Upper lobe of right lung (tissue), 1 donor: ENCODE results near the gene TRMT112. TPM values are rescaled to one million over a fixed set of nuclear protein-coding genes. Genes with fewer than 3 reads are reported as not detected.
"Not testable (repeated sequence)": the region's sequence is repeated elsewhere in the genome, so short reads cannot be mapped to it uniquely, and the experiment has no call there.

Experiments
- ATAC-seq: fragments of 200-7000 bp; cut with Tn5 transposase; one replicate; pipeline ENCODE4 v1.9.1; 2020; ENCODE audit warnings: mild to moderate bottlenecking, moderate library complexity
- DNase-seq: peaks from one replicate; pipeline ENCODE4 v3.0.0-alpha.2; 2020
- H3K27ac ChIP-seq: fragments of 200-600 bp; one replicate; pipeline ENCODE4 v1.8.0; 2022
- H3K27me3 ChIP-seq: fragments of 200-600 bp; one replicate; pipeline ENCODE4 v1.8.0; 2022; ENCODE audit warnings: mild to moderate bottlenecking
- H3K36me3 ChIP-seq: fragments of 200-600 bp; one replicate; pipeline ENCODE4 v1.8.0; 2022
- H3K4me1 ChIP-seq: fragments of 200-600 bp; one replicate; pipeline ENCODE4 v1.8.0; 2022
- H3K4me3 ChIP-seq: fragments of 200-600 bp; one replicate; pipeline ENCODE4 v1.8.0; 2022; ENCODE audit warnings: mild to moderate bottlenecking
- H3K9me3 ChIP-seq: fragments of 200-600 bp; one replicate; pipeline ENCODE4 v1.8.0; 2022
- CTCF ChIP-seq: fragments of 200-600 bp; IDR thresholded peaks from one replicate; pipeline ENCODE4 v1.8.0; 2022; ENCODE audit warnings: antibody characterized with exemption
- intact Hi-C: fragments of 100-400 bp; cut with DNase I; formaldehyde crosslinking; loops from one replicate; pipeline ENCODE4 v1.11.0; 2022
- total RNA-seq: library from RNA; stranded (reverse); fragmentation: NEBNext Ultra II Directional; extraction: Animal tissue kit (Norgen Biotek cat#: 25700); gene quantifications from one replicate; pipeline ENCODE4 v1.2.1, GENCODE V29; 2021
- donor health status: DM: no; HTN: yes; CAD: no; lungs with severe emphysema.

TRMT112 gene
- total RNA-seq, 1 donor from 2014 or later: 168 TPM

- peak within 1 kb of the TSS; percentile 98 for H3K27ac ChIP-seq
- ATAC-seq: peak; percentile 87
- peak; percentile 31 for TF ChIP-seq CTCF
- DNase-seq: peak; percentile 98
- peaks cover 21% of the 10 kb centered on the region for H3K4me1 ChIP-seq
- peak within 1 kb of the TSS; percentile 87 for H3K4me3 ChIP-seq
- no peaks in the 10 kb centered on the region for H3K9me3 ChIP-seq
- intact Hi-C loops: no loop called here
- no peaks in the 10 kb centered on the region for H3K27me3 ChIP-seq
- H3K36me3 ChIP-seq: peaks cover 31% of the 10 kb centered on the region
These were observed 804 bp upstream of the TRMT112 start, which contains the start of gene PRDX5 for GRCh38 chr11:64317961-64318765. PRDX5 (plus strand) TSS chr11:64318121; CDS start chr11:64318216, 95 bp downstream.

GRCh38 chr11:64316672-64317324 lies 561 bp downstream of the TRMT112 start:
- Histone ChIP-seq H3K36me3 (peaks cover 24% of the 10 kb centered on the region), H3K9me3 (no peaks in the 10 kb centered on the region), H3K27ac (peak overlapping the region; percentile 98), H3K4me3 (peak overlapping the region; percentile 87), H3K27me3 (no peaks in the 10 kb centered on the region), H3K4me1 (peaks cover 22% of the 10 kb centered on the region)
- intact Hi-C loops: no loop called here
- no peak for ATAC-seq
- no peak for DNase-seq
- TF ChIP-seq CTCF: peak; percentile 7

- ATAC-seq, H3K4me3 ChIP-seq, DNase-seq, H3K27me3 ChIP-seq, H3K27ac ChIP-seq, intact Hi-C loops, H3K9me3 ChIP-seq: not testable (repeated sequence)
- Histone ChIP-seq H3K4me1 (peaks cover 22% of the 10 kb centered on the region), H3K36me3 (peaks cover 24% of the 10 kb centered on the region)
These were observed 1.5 kb downstream of the TRMT112 start for GRCh38 chr11:64315667-64316526.

- no peak for TF ChIP-seq CTCF
- intact Hi-C loops: no loop called here
- Histone ChIP-seq H3K4me1 (peaks cover 22% of the 10 kb centered on the region), H3K36me3 (peaks cover 24% of the 10 kb centered on the region), H3K27me3 (no peaks in the 10 kb centered on the region), H3K27ac (no peak overlapping the region), H3K4me3 (no peak overlapping the region), H3K9me3 (no peaks in the 10 kb centered on the region)
- no peak for DNase-seq
- ATAC-seq: no peak
These were observed 2.4 kb downstream of the TRMT112 start for GRCh38 chr11:64314805-64315561.

- DNase-seq: no peak
- no peak for TF ChIP-seq CTCF
- Histone ChIP-seq H3K27me3 (no peaks in the 10 kb centered on the region), H3K9me3 (no peaks in the 10 kb centered on the region), H3K36me3 (peaks cover 24% of the 10 kb centered on the region), H3K4me3 (no peak overlapping the region), H3K27ac (peak overlapping the region; percentile 36), H3K4me1 (peaks cover 16% of the 10 kb centered on the region)
- ATAC-seq: no peak
- intact Hi-C loops: no loop called here
These were observed 3.1 kb downstream of the TRMT112 start for GRCh38 chr11:64314146-64314804.
